ENCODE measurements around the gene GPC6.

- TF ChIP-seq CTCF (optimal IDR thresholded peaks at IDR 0.05 in 1 of 3, IDR thresholded peaks at IDR 0.05 in 1 of 3, conservative IDR thresholded peaks at IDR 0.05 in 1 of 3; ENCODE audit: extremely low read depth in 1 of 3, insufficient read depth in 2 of 3, low read length in 3 of 3) (no peak), EZH2 (IDR thresholded peaks at IDR 0.05; ENCODE audit: low read length) (no peak)
These were observed 179.5 kb downstream of the GPC6 start for GRCh38 chr13:93406136-93406535.

Data from keratinocyte (primary cell).